CD4-positive, alpha-beta T cell (primary cell): Measurements from ENCODE around the gene ZEB1. TPM values are rescaled to one million over a fixed set of nuclear protein-coding genes. Genes with fewer than 3 reads are reported as not detected.

Experiments used
- ATAC-seq: fragments of 200-7000 bp; cut with Tn5 transposase; one replicate; pipeline ENCODE4 v1.10.0; 2022; ENCODE audit warnings: mild to moderate bottlenecking; ENCODE audit not compliant: poor library complexity
- CTCF ChIA-PET: fragments of 350-600 bp; sonication (Branson Sonifier 250); formaldehyde crosslinking; loops from one replicate; lab custom pipeline; 2021; ENCODE audit warnings: antibody characterized with exemption, inconsistent platforms; lab: Charles Lee
- POLR2A ChIA-PET: fragments of 350-600 bp; sonication (Branson Sonifier 250); formaldehyde crosslinking; loops from one replicate; lab custom pipeline; 2021; ENCODE audit warnings: antibody characterized with exemption, inconsistent platforms; lab: Charles Lee
- DNase-seq, 14 experiments: peaks; one replicate each; pipeline ENCODE4 v3.0.0-alpha.2; 2013 to 2020; ENCODE audit warnings: mixed read lengths in 2 of 14
- H3K27ac ChIP-seq, 2 donors: one replicate each; pipeline versions ENCODE4 v1.5.1 to v1.7.0; 2013; ENCODE audit warnings: low read length in 2 of 2, low read depth in 1 of 2, mild to moderate bottlenecking in 1 of 2
- H3K27me3 ChIP-seq, 2 experiments: 1 replicate in 1 of 2; 2 replicates in 1 of 2; pipeline versions ENCODE4 v1.6.1 to v1.7.0; 2013; ENCODE audit warnings: low read length in 2 of 2, control low read depth in 1 of 2, mild to moderate bottlenecking in 1 of 2, moderate library complexity in 1 of 2; ENCODE audit not compliant: insufficient read depth in 2 of 2, control insufficient read depth in 1 of 2
- H3K36me3 ChIP-seq: one replicate; pipeline ENCODE4 v1.6.1; 2013; ENCODE audit warnings: low read length, control low read depth; ENCODE audit not compliant: insufficient read depth
- H3K4me1 ChIP-seq: one replicate; pipeline ENCODE4 v1.6.1; 2013; ENCODE audit warnings: low read length, control low read depth; ENCODE audit not compliant: insufficient read depth
- H3K4me3 ChIP-seq: one replicate; pipeline ENCODE4 v1.5.1; 2013; ENCODE audit warnings: mild to moderate bottlenecking, low read length, moderate library complexity
- H3K9me3 ChIP-seq, 2 experiments: 1 replicate in 1 of 2; 2 replicates in 1 of 2; pipeline versions ENCODE4 v1.6.1 to v1.7.0; 2013; ENCODE audit warnings: low read length in 2 of 2, mild to moderate bottlenecking in 2 of 2, control low read depth in 1 of 2, moderate library complexity in 1 of 2; ENCODE audit not compliant: control insufficient read depth in 1 of 2, insufficient read depth in 1 of 2
- H3K27ac Mint-ChIP-seq: one replicate; pipeline ENCODE4 v1.8.0; 2020; ENCODE audit warnings: mixed read lengths
- H3K27me3 Mint-ChIP-seq: one replicate; pipeline ENCODE4 v1.8.0; 2021; ENCODE audit warnings: mixed read lengths
- H3K36me3 Mint-ChIP-seq: one replicate; pipeline ENCODE4 v1.8.0; 2021; ENCODE audit warnings: low read depth, mixed read lengths
- H3K4me1 Mint-ChIP-seq: one replicate; pipeline ENCODE4 v1.8.0; 2021; ENCODE audit warnings: low read depth, mixed read lengths
- H3K4me3 Mint-ChIP-seq: one replicate; pipeline ENCODE4 v1.8.0; 2020; ENCODE audit warnings: mild to moderate bottlenecking, mixed read lengths
- H3K9me3 Mint-ChIP-seq: one replicate; pipeline ENCODE4 v1.8.0; 2020; ENCODE audit warnings: mixed read lengths
- CTCF ChIP-seq: fragments of 200-600 bp; IDR thresholded peaks from one replicate; pipeline ENCODE4 v1.8.0; 2022; ENCODE audit warnings: antibody characterized with exemption, mild to moderate bottlenecking
- intact Hi-C, 2 experiments: fragments of 100-400 bp; cut with DNase I in 1 of 2; cut with micrococcal nuclease in 1 of 2; formaldehyde crosslinking; loops; one replicate each; pipeline versions ENCODE4 v1.15.1 to v1.9.0; 2023 to 2025; cut with DNase I, micrococcal nuclease
- total RNA-seq, 174 experiments: library from RNA in 2 of 174; stranded (reverse) in 2 of 174; gene quantifications; one replicate each; pipeline ENCODE4 v1.2.3 and lab custom pipeline; 2021 to 2026

ZEB1 gene
- total RNA-seq, 2 experiments from 2014 or later: 132 to 134 TPM

DNA sequence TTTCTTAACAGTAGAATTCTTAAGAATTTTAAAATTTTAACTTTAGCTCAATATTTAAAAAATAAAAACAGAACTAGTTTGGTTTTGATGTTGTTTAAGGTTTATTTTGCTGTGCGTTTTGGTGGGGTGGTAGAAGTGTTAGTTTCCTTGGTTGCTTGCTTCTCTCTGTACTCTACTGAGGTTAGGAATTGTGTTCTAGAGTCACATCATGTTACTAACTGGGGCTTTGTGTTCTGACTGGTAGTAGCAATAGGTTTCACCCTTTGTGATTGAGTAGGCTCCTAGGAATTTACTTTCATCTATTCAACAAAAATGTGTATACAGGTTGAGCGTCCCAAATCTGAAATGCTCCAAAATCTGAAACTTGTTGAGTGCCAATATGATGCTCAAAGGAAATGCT is 99.5 kb downstream of the ZEB1 start:
- Mint-ChIP-seq H3K4me1 (peaks cover 92% of the 10 kb centered on the region), H3K27ac (no peak overlapping the region), H3K27me3 (no peaks in the 10 kb centered on the region), H3K9me3 (no peaks in the 10 kb centered on the region), H3K36me3 (peaks cover 16% of the 10 kb centered on the region), H3K4me3 (no peak overlapping the region)
- Histone ChIP-seq H3K4me1 (no peaks in the 10 kb centered on the region), H3K27ac (no peak overlapping the region), H3K4me3 (no peak overlapping the region), H3K36me3 (no peaks in the 10 kb centered on the region), H3K9me3 (no peaks in the 10 kb centered on the region), H3K27me3 (no peaks in the 10 kb centered on the region)
- CTCF ChIA-PET: no interaction called here
- intact Hi-C loops: no loop called here
- POLR2A ChIA-PET: no interaction called here
- ATAC-seq (no peak), DNase-seq (no peak)
- TF ChIP-seq CTCF: no peak

DNA sequence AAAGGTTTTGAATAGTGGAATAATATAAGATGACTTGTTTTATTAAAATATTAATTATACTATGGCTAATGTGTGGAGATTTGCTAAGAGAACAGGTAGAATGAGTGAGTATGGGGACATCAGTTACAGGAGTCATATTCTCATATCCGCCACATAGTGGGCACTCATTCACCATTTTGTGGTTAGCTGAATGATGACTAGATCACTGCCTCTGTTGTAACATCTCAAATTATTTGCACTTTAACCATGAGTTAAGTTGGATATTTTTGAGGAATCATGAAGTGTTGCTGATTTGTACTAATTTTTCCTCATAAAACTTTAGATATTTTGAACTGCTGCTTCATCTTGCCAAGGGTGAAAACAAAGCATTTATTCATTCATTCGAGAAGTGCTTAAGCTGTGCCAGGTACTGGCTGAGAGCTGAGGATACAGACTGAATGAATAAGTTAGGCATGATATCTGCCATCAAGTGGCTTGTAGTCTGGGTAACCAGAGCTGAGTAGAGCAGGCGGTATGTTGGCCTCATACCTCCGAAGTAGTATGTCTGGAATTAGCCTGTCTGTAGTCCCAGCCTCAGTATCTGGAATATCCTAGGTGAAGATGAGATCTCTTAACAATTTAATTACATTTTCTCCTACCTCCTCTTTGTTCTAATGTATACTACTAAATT is 100.5 kb downstream of the ZEB1 start:
- intact Hi-C loops: no loop called here
- ChIA-PET POLR2A (no interaction called here), CTCF (no interaction called here)
- no peaks in the 10 kb centered on the region for H3K9me3 Mint-ChIP-seq
- H3K27ac ChIP-seq: no peak overlapping the region
- peaks cover 16% of the 10 kb centered on the region for H3K36me3 Mint-ChIP-seq
- no peaks in the 10 kb centered on the region for H3K27me3 Mint-ChIP-seq
- no peaks in the 10 kb centered on the region for H3K27me3 ChIP-seq
- no peaks in the 10 kb centered on the region for H3K36me3 ChIP-seq
- H3K4me3 Mint-ChIP-seq: no peak overlapping the region
- H3K4me1 ChIP-seq: no peaks in the 10 kb centered on the region
- H3K4me1 Mint-ChIP-seq: peaks cover 85% of the 10 kb centered on the region
- H3K27ac Mint-ChIP-seq: no peak overlapping the region
- ATAC-seq: no peak
- DNase-seq: no peak
- no peak overlapping the region for H3K4me3 ChIP-seq
- H3K9me3 ChIP-seq: no peaks in the 10 kb centered on the region
- TF ChIP-seq CTCF: no peak

- no peak overlapping the region for H3K27ac Mint-ChIP-seq
- ChIA-PET POLR2A (no interaction called here), CTCF (interaction anchor here (1.1 kb wide), 1 partner anchor 38 kb away, joined by 3 read pairs; no protein-coding TSS in a partner anchor)
- H3K36me3 ChIP-seq: no peaks in the 10 kb centered on the region
- ATAC-seq (no peak), DNase-seq (no peak)
- H3K4me3 Mint-ChIP-seq: no peak overlapping the region
- H3K27ac ChIP-seq: no peak overlapping the region
- peaks cover 80% of the 10 kb centered on the region for H3K4me1 Mint-ChIP-seq
- H3K9me3 ChIP-seq: no peaks in the 10 kb centered on the region
- no peaks in the 10 kb centered on the region for H3K27me3 Mint-ChIP-seq
- H3K4me3 ChIP-seq: no peak overlapping the region
- no peaks in the 10 kb centered on the region for H3K27me3 ChIP-seq
- no peaks in the 10 kb centered on the region for H3K4me1 ChIP-seq
- no peaks in the 10 kb centered on the region for H3K9me3 Mint-ChIP-seq
- intact Hi-C loops: no loop called here
- peaks cover 21% of the 10 kb centered on the region for H3K36me3 Mint-ChIP-seq
- no peak for TF ChIP-seq CTCF
Measured at GRCh38 chr10:31421322-31421721, 102.3 kb downstream of the ZEB1 start.
